PC-3 (cell line): ENCODE results near the gene SMG6. TPM values are rescaled to one million over a fixed set of nuclear protein-coding genes. Genes with fewer than 3 reads are reported as not detected.

ENCODE experiments used
- ATAC-seq: fragments of 200-7000 bp; cut with Tn5 transposase; 2 replicates; pipeline ENCODE4 v1.9.1; 2020; ENCODE audit warnings: mild to moderate bottlenecking, moderate library complexity
- BruUV-seq: library from RNA; stranded (reverse); fragments of 400-500 nt; replicated peaks from 2 replicates; lab custom pipeline; 2021; lab: Mats Ljungman, UMichigan
- CTCF ChIA-PET: fragments of 300-600 bp; sonication (Branson Sonifier 250); formaldehyde crosslinking; loops from one replicate; lab custom pipeline; 2022; ENCODE audit warnings: antibody characterized with exemption; lab: Charles Lee
- POLR2A ChIA-PET: fragments of 300-600 bp; sonication (Branson Sonifier 250); formaldehyde crosslinking; loops from one replicate; lab custom pipeline; 2022; ENCODE audit warnings: antibody characterized with exemption; ENCODE audit not compliant: unreplicated experiment; lab: Charles Lee
- DNase-seq: peaks from one replicate; pipeline ENCODE4 v3.0.0-alpha.2; 2015
- H2AFZ ChIP-seq: fragments of 300-600 bp; sonication (generic); 2 replicates; pipeline ENCODE4 v1.6.0; 2016; ENCODE audit warnings: antibody characterized with exemption, low read length
- H3F3A ChIP-seq: fragments of 300-600 bp; sonication (generic); one replicate; pipeline ENCODE4 v1.6.0; 2017; ENCODE audit warnings: antibody characterized with exemption, low read length, control low read depth, mild to moderate bottlenecking; ENCODE audit not compliant: unreplicated experiment
- H3K27ac ChIP-seq: fragments of 300-600 bp; sonication (generic); 2 replicates; pipeline ENCODE4 v1.5.1; 2016; ENCODE audit warnings: mild to moderate bottlenecking, low read length
- H3K27me3 ChIP-seq: fragments of 300-600 bp; sonication (generic); 2 replicates; pipeline ENCODE4 v1.6.1; 2016; ENCODE audit warnings: low read length, mixed read lengths
- H3K36me3 ChIP-seq: fragments of 300-600 bp; sonication (generic); 2 replicates; pipeline ENCODE4 v1.6.1; 2016; ENCODE audit warnings: low read depth, mixed run types, low read length, mixed read lengths
- H3K4me1 ChIP-seq: fragments of 300-600 bp; sonication (generic); 2 replicates; pipeline ENCODE4 v1.5.1; 2016; ENCODE audit warnings: low read length; ENCODE audit not compliant: insufficient read depth
- H3K4me2 ChIP-seq: fragments of 300-600 bp; sonication (generic); 2 replicates; pipeline ENCODE4 v1.6.0; 2016; ENCODE audit warnings: low read length
- H3K4me3 ChIP-seq: fragments of 300-600 bp; sonication (generic); 2 replicates; pipeline ENCODE4 v1.5.1; 2016; ENCODE audit warnings: mild to moderate bottlenecking, low read length, mixed read lengths
- H3K79me2 ChIP-seq: fragments of 300-600 bp; sonication (generic); 2 replicates; pipeline ENCODE4 v1.6.1; 2017; ENCODE audit warnings: low read length, mixed read lengths
- H3K9ac ChIP-seq: fragments of 300-600 bp; sonication (generic); 2 replicates; pipeline ENCODE4 v1.6.0; 2016; ENCODE audit warnings: mild to moderate bottlenecking, low read length
- H3K9me2 ChIP-seq: fragments of 300-600 bp; sonication (generic); replicated peaks from 2 replicates; pipeline ENCODE4 v1.6.1; 2016; ENCODE audit warnings: mixed run types, low read length, mixed read lengths
- H3K9me3 ChIP-seq: fragments of 300-600 bp; sonication (generic); 2 replicates; pipeline ENCODE4 v1.6.1; 2016; ENCODE audit warnings: low read length, mixed read lengths
- H4K20me1 ChIP-seq: fragments of 300-600 bp; sonication (generic); 2 replicates; pipeline ENCODE4 v1.6.1; 2016; ENCODE audit warnings: low read length, mixed read lengths
- EZH2 ChIP-seq: fragments of 300-600 bp; sonication (generic); IDR thresholded peaks from one replicate; pipeline ENCODE4 v1.6.1; 2017; ENCODE audit warnings: antibody characterized with exemption, mild to moderate bottlenecking, low read length; ENCODE audit not compliant: unreplicated experiment
- EZH2phosphoT487 ChIP-seq: fragments of 300-600 bp; sonication (generic); IDR thresholded peaks from 2 replicates; pipeline ENCODE4 v1.6.1; 2018; ENCODE audit warnings: mild to moderate bottlenecking, antibody characterized with exemption, low read length, borderline replicate concordance
- intact Hi-C: fragments of 100-400 bp; cut with micrococcal nuclease; formaldehyde crosslinking; loops from 2 replicates; pipeline ENCODE4 v1.9.0; 2023
- total RNA-seq: library from RNA; depleted of rRNA; stranded (reverse); fragments of >200 nt; gene quantifications from 2 replicates; pipeline ENCODE4 v1.2.3, GENCODE V29; 2014
- TF ChIP-seq, protein P1 (sequence below): fragments of 300-600 bp; sonication (generic); conservative IDR thresholded peaks from 2 replicates; pipeline ENCODE4 v1.5.1; 2017; ENCODE audit warnings: antibody characterized with exemption, low read depth, mild to moderate bottlenecking, low read length

Gene SMG6
- total RNA-seq, 1 experiment from 2014 or later = 13.4 TPM

DNA sequence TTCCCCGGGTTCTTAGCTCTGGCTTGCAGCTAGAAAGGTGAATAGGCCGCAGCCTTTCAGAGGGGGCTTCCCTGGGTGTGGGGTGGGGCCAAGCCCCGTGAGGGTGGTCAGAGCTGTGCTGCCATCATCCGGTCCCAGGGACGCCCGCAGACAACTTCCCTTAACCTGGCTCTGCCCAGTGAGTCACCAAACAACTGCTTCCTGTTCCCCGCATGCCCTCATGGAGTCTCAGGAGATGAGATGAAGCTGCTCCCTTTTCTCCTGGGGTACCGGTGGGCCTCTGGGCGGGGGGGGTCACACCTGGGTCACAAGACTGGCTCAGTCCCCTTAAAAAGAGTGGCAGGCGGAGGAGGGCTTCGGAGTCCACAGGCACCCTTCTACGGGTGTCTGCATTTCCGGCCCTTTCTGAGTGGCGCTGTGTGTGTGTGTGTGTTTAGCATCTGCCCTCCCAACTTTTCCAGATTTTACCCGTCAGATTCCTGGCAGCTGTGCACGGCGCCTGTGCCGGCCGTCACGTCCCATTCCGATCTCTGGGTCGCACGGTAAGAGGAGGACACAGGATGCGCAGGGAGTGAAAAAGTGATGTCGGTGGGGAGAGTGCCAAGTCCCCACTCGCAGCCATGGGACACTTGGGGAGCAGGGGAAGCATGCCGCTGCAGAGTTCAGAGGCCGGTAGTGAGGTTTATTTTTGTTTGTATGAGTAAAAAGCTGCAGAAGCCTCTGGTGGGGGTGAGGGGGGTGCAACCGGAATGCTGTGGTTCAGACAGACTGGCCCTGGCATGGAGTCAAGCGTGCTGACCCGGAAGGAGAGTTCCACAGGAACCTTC, 231.9 kb downstream of the SMG6 start:
- POLR2A ChIA-PET = no interaction called here
- CTCF ChIA-PET = no interaction called here
- ATAC-seq (no peak), DNase-seq (no peak)
- Histone ChIP-seq H3K27ac (no peak overlapping the region), H3K27me3 (no peaks in the 10 kb centered on the region), H3K4me3 (no peak overlapping the region), H3K4me2 (no peak overlapping the region), H3K4me1 (peaks cover 38% of the 10 kb centered on the region), H3K9ac (no peak overlapping the region), H3F3A (no peaks in the 10 kb centered on the region), H3K9me3 (no peaks in the 10 kb centered on the region), H3K79me2 (no peaks in the 10 kb centered on the region), H3K36me3 (no peaks in the 10 kb centered on the region), H3K9me2 (no peaks in the 10 kb centered on the region), H4K20me1 (no peaks in the 10 kb centered on the region), H2AFZ (no peak overlapping the region)
- TF ChIP-seq, protein P1, sequence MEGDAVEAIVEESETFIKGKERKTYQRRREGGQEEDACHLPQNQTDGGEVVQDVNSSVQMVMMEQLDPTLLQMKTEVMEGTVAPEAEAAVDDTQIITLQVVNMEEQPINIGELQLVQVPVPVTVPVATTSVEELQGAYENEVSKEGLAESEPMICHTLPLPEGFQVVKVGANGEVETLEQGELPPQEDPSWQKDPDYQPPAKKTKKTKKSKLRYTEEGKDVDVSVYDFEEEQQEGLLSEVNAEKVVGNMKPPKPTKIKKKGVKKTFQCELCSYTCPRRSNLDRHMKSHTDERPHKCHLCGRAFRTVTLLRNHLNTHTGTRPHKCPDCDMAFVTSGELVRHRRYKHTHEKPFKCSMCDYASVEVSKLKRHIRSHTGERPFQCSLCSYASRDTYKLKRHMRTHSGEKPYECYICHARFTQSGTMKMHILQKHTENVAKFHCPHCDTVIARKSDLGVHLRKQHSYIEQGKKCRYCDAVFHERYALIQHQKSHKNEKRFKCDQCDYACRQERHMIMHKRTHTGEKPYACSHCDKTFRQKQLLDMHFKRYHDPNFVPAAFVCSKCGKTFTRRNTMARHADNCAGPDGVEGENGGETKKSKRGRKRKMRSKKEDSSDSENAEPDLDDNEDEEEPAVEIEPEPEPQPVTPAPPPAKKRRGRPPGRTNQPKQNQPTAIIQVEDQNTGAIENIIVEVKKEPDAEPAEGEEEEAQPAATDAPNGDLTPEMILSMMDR = no peak
- no TSS peak for BruUV-seq
- intact Hi-C loops = no loop called here

DNA sequence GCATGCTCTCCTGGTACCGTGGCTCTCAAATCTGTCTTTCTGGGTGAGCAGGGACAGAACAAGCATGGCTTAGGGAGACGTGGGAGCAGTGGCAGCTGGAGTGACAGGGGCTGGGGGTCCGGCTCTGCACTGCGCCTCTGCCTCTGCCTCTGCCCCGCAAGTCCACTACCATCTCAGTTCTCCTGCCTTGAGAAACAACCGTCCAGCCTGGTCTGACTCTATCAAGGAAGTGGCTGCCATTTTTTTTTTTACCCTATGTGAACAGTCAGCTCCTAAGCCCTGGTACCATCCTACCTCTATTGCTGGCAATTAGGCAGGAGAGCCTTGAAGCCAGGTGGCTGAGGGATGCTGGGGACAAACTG, 232.6 kb downstream of the SMG6 start:
- no peak for ATAC-seq
- no peak overlapping the region for H3K9ac ChIP-seq
- H3F3A ChIP-seq = no peaks in the 10 kb centered on the region
- no peak overlapping the region for H3K4me2 ChIP-seq
- no peaks in the 10 kb centered on the region for H3K36me3 ChIP-seq
- H3K27me3 ChIP-seq = no peaks in the 10 kb centered on the region
- ChIA-PET POLR2A (no interaction called here), CTCF (no interaction called here)
- no peaks in the 10 kb centered on the region for H4K20me1 ChIP-seq
- H2AFZ ChIP-seq = no peak overlapping the region
- no peaks in the 10 kb centered on the region for H3K9me3 ChIP-seq
- no peak overlapping the region for H3K4me3 ChIP-seq
- no peak for DNase-seq
- intact Hi-C loops = no loop called here
- H3K4me1 ChIP-seq = peaks cover 37% of the 10 kb centered on the region
- BruUV-seq = no TSS peak
- H3K27ac ChIP-seq = 0 out of 2 replicates have a peak overlapping the region, but pooled peaks have one; percentile 11
- H3K79me2 ChIP-seq = no peaks in the 10 kb centered on the region
- no peak for TF ChIP-seq EZH2
- TF ChIP-seq, protein P1 = no peak
- TF ChIP-seq EZH2phosphoT487 = no peak
- no peaks in the 10 kb centered on the region for H3K9me2 ChIP-seq

DNA sequence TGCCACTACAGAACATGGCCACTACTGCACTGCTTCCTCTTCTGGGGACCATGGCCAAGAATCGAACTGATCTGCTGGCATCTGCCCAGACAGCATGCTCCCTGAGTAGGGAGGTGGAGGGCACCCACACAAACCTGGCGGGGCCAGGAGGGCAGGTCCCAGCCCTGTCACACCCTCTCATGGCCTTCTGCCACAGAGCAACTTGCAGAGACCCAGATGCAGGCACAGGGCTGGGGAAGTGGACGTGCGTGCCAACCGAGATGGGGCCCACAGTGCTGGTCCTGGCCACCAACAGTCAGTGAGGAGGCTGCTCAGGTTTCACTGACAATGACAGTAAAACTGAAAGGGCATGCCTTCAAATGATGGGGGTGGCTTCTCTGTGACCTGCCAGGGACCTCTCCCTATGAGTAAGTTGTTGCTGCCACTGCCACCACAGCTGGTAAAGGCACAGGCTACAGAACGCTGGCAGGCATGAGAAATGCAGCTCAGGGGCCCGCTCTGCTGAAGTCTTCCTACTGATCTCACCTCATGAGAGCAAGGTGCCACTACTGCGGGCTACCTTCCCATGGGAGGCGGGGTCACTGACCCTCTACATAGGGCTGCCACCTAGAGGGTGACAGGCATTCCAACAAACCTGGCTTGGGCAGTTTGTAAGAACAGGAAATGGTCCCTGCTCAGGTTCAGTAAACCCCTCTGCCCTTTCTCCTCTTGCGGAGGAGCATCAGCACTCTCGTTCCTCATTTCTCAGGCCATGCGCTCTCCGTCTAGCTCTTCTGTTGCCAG, 233.2 kb downstream of the SMG6 start:
- H3K9me3 ChIP-seq = no peaks in the 10 kb centered on the region
- CTCF ChIA-PET = no interaction called here
- TF ChIP-seq, protein P1 = no peak; the same call in 1 of the 2 replicates
- no peak for TF ChIP-seq EZH2phosphoT487
- TF ChIP-seq EZH2 = no peak
- H3K4me1 ChIP-seq = peaks cover 31% of the 10 kb centered on the region
- H3K9ac ChIP-seq = no peak overlapping the region
- DNase-seq (no peak), ATAC-seq (no peak)
- intact Hi-C loops = no loop called here
- H4K20me1 ChIP-seq = no peaks in the 10 kb centered on the region
- no peaks in the 10 kb centered on the region for H3K9me2 ChIP-seq
- no TSS peak for BruUV-seq
- H2AFZ ChIP-seq = no peak overlapping the region
- POLR2A ChIA-PET = no interaction called here
- no peaks in the 10 kb centered on the region for H3K79me2 ChIP-seq
- H3K27ac ChIP-seq = 0 out of 2 replicates have a peak overlapping the region, but pooled peaks have one; percentile 11
- no peaks in the 10 kb centered on the region for H3F3A ChIP-seq
- H3K27me3 ChIP-seq = no peaks in the 10 kb centered on the region
- no peaks in the 10 kb centered on the region for H3K36me3 ChIP-seq
- H3K4me3 ChIP-seq = no peak overlapping the region
- no peak overlapping the region for H3K4me2 ChIP-seq
